ENCODE results near the gene ZNF683.
"Not testable (repeated sequence)": the region's sequence is repeated elsewhere in the genome, so short reads cannot be mapped to it uniquely, and the experiment has no call there.

The ZNF683 gene

DNA sequence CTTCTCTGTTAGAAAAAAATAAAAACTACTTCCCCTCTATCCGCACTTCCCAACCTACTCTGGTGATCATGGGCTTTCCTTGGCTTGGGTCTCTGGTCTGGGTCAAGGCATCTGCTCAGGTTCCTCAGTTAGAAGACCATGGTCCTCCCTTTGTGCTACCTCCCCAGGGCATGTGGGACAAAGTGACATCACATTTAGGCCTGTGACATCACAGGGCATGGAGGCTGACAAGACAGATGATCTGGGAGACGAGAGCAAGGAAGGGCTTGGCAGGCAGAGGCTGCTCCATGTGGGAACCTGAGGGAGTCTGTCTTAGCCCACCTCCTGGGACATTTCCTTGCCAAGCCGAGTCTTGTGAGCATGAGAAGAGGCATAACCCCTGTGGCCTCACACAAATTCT, at the start of gene ZNF683:
ZNF683 (minus strand) TSS at position 140 of the 400 bp plus-strand sequence. CDS start 4,179 bp downstream, outside the sequence.
- not testable (repeated sequence) for DNase-seq

DNA sequence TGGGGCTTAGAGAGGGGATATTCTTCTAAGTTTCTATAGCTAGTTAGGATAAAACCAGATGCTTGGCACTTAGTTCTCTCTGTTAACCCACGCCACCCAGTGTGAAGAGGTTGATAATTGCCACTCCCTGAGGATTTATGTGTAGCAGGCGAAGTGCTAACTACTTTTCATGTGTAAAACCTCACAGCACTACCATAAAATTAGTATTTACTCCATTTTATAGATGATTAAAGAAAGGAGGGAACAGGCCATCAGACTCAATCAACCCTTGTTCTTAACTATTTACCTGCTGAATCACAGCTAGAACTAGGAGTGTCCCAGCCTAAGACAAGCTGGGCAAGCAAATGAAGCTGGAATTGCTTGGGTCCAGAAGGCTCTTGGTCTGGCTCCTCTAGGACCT, 46.9 kb upstream of the ZNF683 start:
- no peak for DNase-seq

DNA sequence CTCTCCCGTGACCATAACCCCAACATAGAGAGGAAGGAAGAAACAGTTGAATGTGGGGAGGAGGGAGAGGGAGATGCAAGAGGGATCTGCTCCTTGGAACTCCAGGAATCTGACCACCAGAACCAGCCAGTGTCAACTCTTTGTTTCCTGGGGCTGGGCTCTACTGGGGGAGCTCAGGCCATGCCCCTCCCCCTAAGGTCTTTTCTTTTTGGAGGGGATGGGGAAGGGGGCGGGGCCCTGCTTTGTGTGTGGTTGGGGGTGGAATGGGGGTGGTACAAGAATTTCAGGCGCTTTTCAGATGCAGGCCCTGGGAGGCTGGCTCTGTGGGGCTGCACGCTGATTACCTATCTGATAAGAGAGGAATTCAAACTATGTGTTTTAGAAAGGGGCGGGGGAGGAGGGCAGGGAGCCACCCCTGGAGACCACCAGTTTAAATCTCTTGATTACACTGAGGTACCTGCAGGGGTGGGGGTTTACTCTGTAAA, 46.4 kb upstream of the ZNF683 start:
- no peak for DNase-seq

DNA sequence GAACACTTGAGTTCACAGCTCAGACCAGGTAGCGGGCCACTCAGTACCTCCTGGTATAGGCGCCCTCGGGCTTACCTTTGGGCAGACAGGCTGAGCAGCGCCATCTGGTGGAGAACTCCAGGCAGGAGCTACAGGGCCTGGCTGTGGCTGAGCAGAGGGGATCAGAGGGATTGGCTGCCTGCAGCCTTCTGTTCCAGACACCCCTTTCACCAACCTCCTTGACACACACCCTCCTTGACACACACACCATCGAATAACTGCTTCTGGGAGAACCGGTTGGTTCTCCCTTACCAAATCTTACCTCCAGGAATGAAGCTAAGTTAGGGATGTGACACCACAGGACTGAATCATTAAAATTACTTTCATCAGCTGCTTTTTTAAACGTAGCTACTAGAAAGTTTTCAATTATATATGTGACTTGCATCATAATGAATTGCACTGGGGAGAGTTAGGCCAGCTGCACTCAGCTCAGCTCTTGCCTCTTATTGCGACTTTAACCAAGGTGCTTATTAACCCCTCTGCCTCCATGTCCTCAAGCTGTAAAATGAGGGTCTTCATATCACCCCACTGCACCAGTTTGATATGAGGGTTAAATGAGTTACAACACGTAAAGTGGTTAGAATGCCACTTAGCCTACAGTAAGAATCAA, 44.7 kb upstream of the ZNF683 start:
- peak; percentile 80 to 85 for DNase-seq

DNA sequence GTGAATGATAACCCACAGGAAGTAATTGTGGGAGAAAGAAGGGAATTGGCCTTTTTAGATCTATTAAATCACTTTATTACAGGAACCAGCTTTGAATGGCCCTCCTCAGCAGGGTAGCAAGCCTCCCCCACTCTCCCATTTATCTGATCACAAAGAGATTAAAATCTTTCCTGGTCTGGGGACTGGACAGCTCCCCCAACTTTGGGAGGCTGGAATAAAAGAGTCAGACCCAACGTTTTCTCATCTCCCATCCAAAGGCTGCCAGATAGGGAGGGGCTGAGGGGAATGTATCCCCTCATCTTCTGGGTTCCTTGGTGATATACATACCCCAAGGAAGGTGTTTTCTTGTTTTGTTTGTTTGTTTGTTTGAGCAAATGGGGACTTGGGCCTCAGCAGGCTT, 40.5 kb upstream of the ZNF683 start:
- DNase-seq = no peak

DNA sequence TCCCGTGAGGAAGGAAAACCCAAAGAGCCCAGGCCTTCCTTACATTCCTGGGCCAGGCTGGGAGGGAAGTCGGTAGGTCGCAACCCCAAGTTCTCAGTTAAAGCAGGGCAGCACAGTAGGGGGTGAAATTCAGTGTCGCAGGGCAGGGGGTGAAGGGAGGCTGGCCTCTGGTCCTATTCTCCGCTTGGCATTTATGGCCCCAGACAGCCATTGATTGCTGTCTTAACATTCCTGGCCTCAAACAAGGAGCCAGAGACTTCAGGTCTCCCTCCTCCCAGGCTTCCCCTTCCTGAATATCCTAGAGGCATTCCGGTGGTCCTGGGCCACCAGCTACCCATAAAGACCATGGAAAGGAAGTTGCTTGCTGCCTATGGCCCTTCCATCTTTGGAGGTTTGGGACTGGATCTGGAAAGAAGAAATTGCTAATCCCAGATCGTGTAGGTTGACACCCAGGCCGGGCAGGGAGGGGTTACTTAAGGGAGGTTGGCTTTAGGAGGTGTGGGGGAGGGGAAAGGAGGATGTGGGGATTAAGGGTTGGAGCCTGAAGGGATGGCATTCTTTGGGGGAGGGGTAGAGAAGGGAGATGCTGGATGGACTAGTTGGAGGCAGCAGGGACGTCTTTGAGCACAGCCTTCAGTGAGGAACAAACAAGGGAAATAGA, 39.8 kb upstream of the ZNF683 start:
- DNase-seq = no peak

DNA sequence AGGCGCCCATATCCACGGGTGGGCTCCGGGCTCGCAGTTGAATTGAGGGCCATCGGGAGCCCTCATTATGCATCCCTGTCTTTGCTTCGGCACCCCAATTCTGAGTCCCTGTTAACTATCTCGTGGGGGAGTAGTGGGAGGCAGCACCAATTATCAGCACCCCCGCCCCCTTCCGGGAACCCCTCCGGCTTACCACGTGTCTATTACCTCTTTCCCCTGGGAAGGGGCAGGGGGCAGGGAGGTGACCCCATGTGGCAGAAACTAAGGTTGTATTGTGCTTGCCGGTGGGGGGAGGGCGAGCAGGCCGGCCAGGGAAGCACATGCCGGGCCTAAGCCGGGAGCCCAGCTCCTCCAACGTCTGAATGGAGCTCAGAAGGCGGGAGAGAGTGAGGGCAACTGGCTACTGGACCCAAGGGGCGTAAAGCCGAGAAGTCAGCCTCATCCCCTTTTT, 39.1 kb upstream of the ZNF683 start:
- DNase-seq = no peak

DNA sequence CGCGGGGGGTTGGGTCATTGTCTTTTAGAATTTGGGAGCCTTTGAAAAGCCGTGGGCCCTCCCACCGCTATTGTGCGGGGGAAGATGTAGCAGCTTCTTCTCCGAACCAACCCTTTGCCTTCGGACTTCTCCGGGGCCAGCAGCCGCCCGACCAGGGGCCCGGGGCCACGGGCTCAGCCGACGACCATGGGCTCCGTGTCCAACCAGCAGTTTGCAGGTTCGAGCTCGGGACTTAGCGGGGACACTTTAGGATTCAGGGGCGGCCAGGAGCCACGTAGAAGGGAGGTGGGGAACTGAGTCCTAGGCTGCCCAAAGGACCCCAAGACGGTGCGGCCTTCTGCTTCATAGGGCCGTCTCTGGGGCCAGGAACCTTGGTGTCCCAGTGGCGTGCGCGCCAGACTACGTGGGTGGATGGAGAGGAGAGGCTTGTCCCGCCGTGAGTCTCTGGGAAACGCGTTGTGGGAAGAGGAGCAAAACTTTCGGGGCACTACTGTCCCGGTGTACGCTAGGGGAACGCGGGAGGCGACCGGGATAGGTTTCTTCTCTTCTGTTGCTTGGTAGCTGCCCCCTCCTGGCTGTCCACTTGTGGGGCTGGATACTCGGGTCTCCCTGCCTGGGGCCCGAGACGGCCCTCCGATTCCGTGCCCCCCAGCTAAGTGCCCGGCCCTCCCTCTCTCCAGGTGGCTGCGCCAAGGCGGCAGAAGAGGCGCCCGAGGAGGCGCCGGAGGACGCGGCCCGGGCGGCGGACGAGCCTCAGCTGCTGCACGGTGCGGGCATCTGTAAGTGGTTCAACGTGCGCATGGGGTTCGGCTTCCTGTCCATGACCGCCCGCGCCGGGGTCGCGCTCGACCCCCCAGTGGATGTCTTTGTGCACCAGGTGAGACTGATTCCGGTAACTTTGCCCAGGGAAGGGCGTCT, 38.4 kb upstream of the ZNF683 start, which contains the start of gene LIN28A:
LIN28A (plus strand) TSS at position 112 of the 918 bp plus-strand sequence; CDS start at position 187, 75 bp downstream.
- DNase-seq = no peak

DNA sequence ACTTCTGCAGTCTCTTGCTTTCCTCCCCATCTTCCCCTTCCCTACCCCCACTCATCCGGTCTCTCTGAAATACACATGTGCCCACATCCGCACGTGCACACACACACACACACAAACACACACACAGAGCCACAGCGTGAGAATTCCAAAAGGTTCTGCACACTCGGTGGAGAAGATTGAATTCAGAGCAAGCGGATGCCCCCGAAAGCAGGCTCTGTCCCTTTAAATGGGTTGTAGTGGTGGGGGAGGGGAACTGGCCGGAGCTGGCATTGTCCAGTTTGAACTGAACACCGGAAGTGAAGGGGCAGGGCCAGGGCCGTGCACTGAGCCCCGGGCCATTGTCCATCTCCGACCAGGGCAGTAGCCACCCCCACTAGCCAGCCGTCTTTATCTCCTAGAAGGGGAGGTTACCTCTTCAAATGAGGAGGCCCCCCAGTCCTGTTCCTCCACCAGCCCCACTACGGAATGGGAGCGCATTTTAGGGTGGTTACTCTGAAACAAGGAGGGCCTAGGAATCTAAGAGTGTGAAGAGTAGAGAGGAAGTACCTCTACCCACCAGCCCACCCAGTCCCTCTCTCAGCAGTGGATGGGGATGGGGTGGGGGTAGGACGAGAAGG, 36.7 kb upstream of the ZNF683 start:
- no peak for DNase-seq

DNA sequence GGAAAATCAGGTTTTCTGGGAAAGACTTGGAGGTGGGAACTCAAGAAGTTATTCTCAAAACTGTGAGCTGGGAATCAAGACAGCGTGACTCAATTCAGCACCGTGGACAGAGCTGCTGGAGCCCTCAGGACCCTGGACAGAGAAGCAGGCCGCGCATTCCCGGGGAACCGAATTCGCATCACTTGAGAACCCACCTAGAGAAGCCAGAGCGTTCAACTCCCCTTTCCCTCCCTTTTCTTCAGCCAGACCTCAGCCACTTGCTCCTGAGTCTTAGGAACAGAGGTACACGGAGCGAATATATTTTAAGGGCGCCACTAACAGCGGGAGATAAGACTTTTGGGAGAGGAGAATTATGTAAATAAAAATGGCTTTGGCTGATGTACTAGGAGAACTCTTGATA, 36.1 kb upstream of the ZNF683 start:
- DNase-seq = peak; percentile 64 to 80

DNA sequence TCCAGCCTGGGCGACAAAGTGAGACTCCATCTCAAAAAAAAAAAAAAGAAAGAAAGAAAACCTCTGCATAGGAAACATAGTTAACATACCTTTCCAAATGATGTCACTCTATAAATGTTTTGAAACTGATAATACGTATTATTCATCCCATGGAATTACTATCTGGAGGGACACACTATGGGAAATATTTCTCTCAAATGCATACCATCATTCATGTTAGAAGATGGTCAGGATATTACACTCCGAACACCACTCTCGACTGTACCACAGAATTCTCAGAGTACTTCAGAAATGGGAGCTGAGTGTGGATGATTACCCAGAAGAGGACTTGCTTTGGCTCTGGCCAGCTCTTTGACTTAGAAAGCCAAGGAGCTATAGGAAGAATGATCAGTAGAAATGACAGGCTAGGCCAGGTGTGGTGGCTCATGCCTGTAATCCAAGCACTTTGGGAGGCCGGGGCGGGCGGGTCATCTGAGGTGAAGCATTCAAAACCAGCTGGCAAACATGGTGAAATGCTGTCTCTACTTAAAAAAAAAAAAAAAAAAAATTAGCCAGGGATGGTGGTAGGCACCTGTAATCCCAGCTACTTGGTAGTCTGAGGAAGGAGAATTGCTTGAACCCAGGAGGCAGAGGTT, 32.8 kb upstream of the ZNF683 start:
- no peak for DNase-seq

DNA sequence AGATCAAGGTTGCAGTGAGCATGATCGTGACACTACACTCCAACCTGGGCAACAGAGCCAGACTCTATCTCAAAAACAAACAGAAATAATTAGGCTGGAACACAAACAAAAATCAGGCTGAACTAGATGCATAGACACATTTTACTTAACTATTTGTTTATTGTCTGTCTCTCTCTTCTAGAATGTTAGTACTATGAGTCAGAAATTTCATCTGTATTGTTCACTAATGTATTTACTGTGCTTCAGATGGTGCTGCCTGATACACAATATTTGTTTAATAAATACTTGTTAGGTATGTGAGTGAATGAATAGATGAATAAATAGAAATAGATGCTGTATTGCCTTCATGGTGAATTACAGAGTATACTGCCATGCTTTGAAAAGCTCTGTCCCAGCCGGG, 32.1 kb upstream of the ZNF683 start:
- no peak for DNase-seq

DNA sequence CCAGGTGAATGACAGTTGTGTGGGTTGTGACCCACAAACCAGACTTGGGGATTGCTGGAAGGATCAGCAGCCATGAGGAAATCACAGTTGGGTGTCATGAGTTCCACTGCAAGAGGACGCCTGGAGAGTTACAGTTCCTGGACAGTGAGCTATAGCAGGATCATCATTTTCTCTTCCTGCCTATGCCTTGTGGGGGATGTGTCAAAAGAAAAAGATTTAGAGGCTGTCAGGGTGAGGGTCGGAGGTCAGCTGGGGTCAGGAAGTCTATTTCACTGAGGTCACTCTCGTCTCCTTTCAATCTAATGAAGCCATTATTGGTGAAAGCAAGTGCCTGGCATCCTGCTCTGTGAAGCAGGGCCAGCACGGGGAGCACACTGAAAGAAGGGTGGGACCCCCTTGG, 31.1 kb upstream of the ZNF683 start:
- DNase-seq = no peak

DNA sequence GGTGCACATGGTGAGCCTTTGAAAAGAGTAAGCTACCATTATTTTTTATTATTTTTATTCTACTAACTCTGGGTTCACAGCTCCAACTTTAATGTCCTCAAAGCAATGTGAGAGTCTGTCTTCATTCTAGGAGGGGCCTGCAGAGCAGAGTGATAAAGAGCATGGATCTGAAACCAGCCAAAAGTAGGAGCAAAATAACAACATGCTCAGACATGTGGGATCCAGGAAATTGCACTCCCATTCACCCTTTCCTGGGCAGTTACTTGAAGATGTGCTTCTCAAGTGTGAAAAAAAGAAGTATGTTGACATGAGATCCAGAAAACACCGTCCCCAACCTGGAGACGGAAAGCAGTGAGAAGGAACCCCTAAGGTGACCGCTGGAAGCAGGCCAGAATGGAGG, 29.3 kb upstream of the ZNF683 start:
- no peak for DNase-seq

DNA sequence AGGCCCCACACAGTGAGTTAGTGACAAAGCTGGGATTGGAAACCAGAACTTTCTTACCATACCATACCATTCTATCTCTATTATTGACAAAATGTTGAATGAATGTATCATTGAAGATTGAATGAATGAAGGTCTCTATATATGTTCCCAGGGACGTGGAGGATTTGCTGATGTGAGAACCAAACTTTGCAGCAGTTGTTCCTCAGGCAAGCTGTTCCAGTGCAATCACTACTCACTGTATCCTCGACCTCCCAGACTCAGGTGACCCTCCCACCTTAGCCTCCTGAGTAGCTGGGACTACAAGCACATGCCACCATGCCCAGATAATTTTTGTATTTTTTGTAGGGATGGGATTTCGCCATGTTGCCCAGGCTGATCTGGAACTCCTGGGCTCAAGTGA, 26.5 kb upstream of the ZNF683 start:
- no peak for DNase-seq

DNA sequence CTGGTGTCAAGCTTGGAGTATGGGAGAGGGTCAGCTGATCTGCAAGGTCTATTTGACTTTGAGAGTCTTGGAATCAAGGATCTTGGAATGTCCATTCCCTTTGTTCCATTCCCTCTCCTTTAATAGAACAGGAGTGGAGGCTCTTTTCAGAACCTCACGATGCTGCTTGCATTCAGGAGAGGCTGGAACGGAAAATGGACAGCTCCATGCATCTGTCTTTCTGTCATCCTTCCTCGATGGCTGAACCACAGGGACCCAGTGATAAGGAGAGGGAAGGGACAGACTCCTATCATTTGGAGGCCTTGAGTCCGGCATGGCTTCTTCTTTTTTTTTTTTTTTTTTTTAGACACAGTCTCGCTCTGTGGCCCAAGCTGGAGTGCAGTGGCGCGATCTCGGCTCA, 23.2 kb upstream of the ZNF683 start:
- DNase-seq = no peak

DNA sequence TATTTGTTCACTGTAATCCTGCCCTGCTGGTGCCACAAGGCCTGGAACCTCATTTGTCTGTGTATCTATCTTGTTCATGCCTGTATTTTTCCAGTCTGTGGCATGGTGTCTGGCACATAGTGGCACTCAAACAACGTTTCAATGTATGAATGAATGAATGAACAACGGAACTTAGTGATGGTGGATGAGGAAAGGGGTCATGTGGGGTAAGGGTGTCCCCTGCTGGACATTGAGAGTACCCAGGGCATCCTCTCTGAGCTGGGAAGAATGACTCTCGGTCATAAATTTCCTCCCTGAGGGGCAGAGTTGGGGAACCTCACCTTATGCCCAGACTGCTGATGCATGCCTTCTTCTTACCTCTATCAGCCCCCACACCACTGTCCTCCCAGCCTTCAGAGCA, 18.9 kb upstream of the ZNF683 start:
- DNase-seq = peak; percentile 44 to 67

DNA sequence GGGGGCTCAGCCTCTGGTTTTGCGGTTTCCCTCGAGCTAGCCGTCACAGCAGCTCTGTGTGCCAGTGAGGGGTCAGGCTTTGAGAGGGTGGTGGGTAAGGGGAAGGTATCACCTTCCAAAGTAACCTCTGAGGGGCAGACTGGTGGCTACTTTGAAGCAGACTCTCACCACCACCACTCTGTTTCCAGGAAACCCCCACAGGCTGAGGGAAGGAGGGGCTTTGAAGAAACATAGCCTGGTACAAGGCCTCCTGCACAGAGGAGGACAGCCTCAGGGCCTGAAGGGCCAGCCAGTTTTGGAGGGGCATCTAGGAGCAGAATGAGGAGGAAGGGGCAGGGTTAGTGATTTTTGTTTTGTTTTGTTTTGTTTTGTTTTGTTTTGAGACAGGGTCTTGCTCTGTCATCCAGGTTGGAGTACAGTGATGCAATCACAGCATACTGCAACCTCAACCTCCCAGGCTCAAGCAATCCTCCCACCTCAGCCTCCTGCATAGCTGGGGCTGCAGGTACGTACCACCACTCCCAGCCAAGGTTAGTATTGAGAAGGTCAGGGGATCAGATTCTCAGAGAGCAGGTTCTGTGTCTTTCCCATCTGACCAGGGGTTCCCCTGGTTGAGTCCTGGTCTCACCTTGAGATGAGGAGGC, 17.2 kb upstream of the ZNF683 start:
- no peak for DNase-seq

DNA sequence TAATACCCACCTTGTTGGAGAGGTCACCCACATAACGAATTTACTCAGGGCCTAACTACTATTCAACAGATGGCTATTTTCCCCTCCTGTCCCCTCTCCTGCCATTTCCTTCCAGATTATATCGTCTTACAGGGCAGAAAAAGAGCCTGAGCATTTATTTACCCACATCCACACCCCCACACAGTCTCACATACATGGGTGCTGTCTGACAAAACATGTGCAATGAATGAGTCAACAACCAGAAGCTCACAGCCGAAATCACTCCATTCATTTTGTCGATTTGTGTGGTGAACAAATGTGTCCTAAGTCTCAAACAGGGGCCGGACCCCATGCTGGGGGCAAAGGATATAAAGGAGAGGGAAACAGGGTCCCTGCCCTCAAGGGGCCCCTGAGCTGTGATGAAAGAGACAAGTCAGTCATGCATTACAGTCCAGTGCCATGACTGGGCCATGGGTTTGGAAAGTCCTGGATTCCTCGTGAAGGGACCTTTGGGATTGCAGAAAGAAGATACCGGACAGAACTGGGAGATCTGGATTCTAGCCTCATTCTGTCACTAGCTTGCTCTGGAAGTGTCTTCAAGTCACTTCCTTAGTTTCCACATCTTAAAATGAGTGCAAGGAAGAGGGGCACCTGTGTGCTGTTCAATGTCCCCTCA, 16.4 kb upstream of the ZNF683 start:
- no peak for DNase-seq

DNA sequence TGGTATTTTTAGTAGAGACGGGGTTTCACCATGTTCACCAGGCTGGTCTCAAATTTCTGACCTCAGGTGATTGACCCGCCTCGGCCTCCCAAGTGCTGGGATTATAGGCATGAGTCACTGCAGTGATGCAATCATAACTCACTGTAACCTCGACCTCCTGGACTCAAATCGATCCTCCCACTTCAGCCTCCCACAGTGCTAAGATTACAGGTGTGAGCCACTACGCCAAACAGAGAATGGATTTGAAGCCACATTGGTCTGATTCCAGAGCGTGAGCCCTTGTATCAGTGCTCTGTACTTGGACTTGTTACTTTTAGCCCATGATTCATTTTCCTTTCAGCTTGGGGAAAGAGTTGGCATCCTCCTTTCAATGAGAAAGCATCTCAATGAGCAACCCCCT, 14.9 kb upstream of the ZNF683 start:
- DNase-seq = no peak

DNA sequence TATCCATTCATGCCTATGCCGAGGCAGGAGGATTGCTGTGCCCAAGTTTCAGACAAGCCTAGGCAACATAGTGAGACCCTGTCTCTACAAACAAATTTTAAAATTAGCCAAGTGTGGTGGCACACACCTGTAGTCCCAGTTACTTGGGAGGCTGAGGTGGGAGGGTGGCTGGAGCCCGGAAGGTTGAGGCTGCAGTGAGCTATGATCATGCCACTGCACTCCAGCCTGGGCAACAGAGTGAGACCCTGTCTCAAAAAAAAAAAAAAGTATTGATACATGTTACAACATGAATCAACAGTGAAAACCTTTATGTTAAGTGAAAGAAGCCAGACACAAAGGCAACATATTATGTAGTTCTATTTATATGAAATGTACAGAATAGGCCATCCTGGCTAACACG, 12.5 kb upstream of the ZNF683 start:
- DNase-seq = not testable (repeated sequence)
